PC-9 (cell line): Measurements from ENCODE around the gene SNX15. TPM values are rescaled to one million over a fixed set of nuclear protein-coding genes. Genes with fewer than 3 reads are reported as not detected.

Experiments used
- BruUV-seq: library from RNA; stranded (reverse); fragments of 400-500 nt; replicated peaks from 2 replicates; lab custom pipeline; 2021; lab: Mats Ljungman, UMichigan
- CTCF ChIA-PET: fragments of 300-600 bp; sonication (Branson Sonifier 250); formaldehyde crosslinking; loops from one replicate; lab custom pipeline; 2022; ENCODE audit warnings: antibody characterized with exemption; lab: Charles Lee
- POLR2A ChIA-PET: fragments of 300-600 bp; sonication (Branson Sonifier 250); formaldehyde crosslinking; loops from one replicate; lab custom pipeline; 2022; ENCODE audit warnings: antibody characterized with exemption; ENCODE audit not compliant: unreplicated experiment; lab: Charles Lee
- DNase-seq, 2 experiments: peaks; one replicate each; pipeline versions ENCODE4 v3.0.0 to v3.0.0-alpha.2; 2015 to 2022; ENCODE audit warnings: mixed read lengths in 1 of 2
- H2AFZ ChIP-seq: fragments of 200-600 bp; sonication (generic); 2 replicates; pipeline ENCODE4 v1.8.1; 2017; ENCODE audit warnings: antibody characterized with exemption
- H3F3A ChIP-seq: fragments of 200-600 bp; sonication (generic); 2 replicates; pipeline ENCODE4 v1.8.1; 2017; ENCODE audit warnings: antibody characterized with exemption, mild to moderate bottlenecking, low read depth; ENCODE audit not compliant: insufficient read depth
- H3K27ac ChIP-seq: fragments of 200-600 bp; sonication (generic); 2 replicates; pipeline ENCODE4 v1.6.1; 2016; ENCODE audit warnings: mixed run types
- H3K27me3 ChIP-seq: fragments of 200-600 bp; sonication (generic); 2 replicates; pipeline ENCODE4 v1.6.1; 2016; ENCODE audit warnings: low read depth, mixed run types; ENCODE audit not compliant: insufficient read depth
- H3K36me3 ChIP-seq: fragments of 200-600 bp; sonication (generic); 2 replicates; pipeline ENCODE4 v1.6.1; 2016; ENCODE audit warnings: low read depth, mixed run types
- H3K4me1 ChIP-seq: fragments of 200-600 bp; sonication (generic); replicated peaks from 2 replicates; pipeline ENCODE4 v1.6.1; 2016; ENCODE audit warnings: mixed run types; ENCODE audit not compliant: insufficient read depth
- H3K4me2 ChIP-seq: fragments of 200-600 bp; sonication (generic); 2 replicates; pipeline ENCODE4 v1.6.1; 2017; ENCODE audit warnings: mixed run types
- H3K4me3 ChIP-seq: fragments of 200-600 bp; sonication (generic); 2 replicates; pipeline ENCODE4 v1.6.1; 2016; ENCODE audit warnings: mixed run types
- H3K79me2 ChIP-seq: fragments of 200-600 bp; sonication (generic); 2 replicates; pipeline ENCODE4 v1.6.1; 2017; ENCODE audit warnings: low read depth, mixed run types
- H3K9me2 ChIP-seq: fragments of 200-600 bp; sonication (generic); 2 replicates; pipeline ENCODE4 v1.8.1; 2017; ENCODE audit warnings: mild to moderate bottlenecking; ENCODE audit not compliant: insufficient read depth
- H3K9me3 ChIP-seq: fragments of 200-600 bp; sonication (generic); 2 replicates; pipeline ENCODE4 v1.8.1; 2016; ENCODE audit warnings: low read depth; ENCODE audit not compliant: insufficient read depth
- H4K20me1 ChIP-seq: fragments of 200-600 bp; sonication (generic); 2 replicates; pipeline ENCODE4 v1.8.1; 2017; ENCODE audit not compliant: insufficient read depth
- CTCF ChIP-seq: fragments of 200-600 bp; sonication (generic); conservative IDR thresholded peaks from 2 replicates; pipeline ENCODE4 v1.6.1; 2017; ENCODE audit warnings: mixed run types, antibody characterized with exemption, mild to moderate bottlenecking, moderate library complexity
- EZH2 ChIP-seq: fragments of 200-600 bp; sonication (generic); IDR thresholded peaks from 2 replicates; pipeline ENCODE4 v1.8.0; 2017; ENCODE audit warnings: antibody characterized with exemption, low read depth
- intact Hi-C: fragments of 100-400 bp; cut with micrococcal nuclease; formaldehyde crosslinking; loops from one replicate; pipeline ENCODE4 v1.10.0; 2022; ENCODE audit not compliant: unreplicated experiment
- total RNA-seq: library from RNA; stranded (reverse); gene quantifications from 2 replicates; pipeline ENCODE4 v1.2.3, GENCODE V29; 2021

Gene SNX15
- total RNA-seq, 1 experiment from 2014 or later: 38.2 TPM

- Histone ChIP-seq H3K27ac (no peak overlapping the region), H3K4me3 (no peak overlapping the region), H3K4me1 (no peaks in the 10 kb centered on the region), H4K20me1 (no peaks in the 10 kb centered on the region), H3K36me3 (no peaks in the 10 kb centered on the region), H2AFZ (no peak overlapping the region), H3K79me2 (no peaks in the 10 kb centered on the region), H3K9me2 (no peaks in the 10 kb centered on the region), H3K27me3 (no peaks in the 10 kb centered on the region), H3K9me3 (no peaks in the 10 kb centered on the region), H3F3A (no peaks in the 10 kb centered on the region), H3K4me2 (no peak overlapping the region)
- TF ChIP-seq EZH2 (no peak), CTCF (no peak)
- BruUV-seq: no TSS peak
- ChIA-PET POLR2A (no interaction called here), CTCF (interaction anchor here (0.6 kb wide), 1 partner anchor 21 kb away, joined by 5 read pairs; no protein-coding TSS in a partner anchor)
- intact Hi-C loops: no loop called here
- DNase-seq: no peak
Measured at GRCh38 chr11:65056999-65057398, 29.8 kb downstream of the SNX15 start.

GRCh38 chr11:65057526-65057925 is 30.3 kb downstream of the SNX15 start:
- H2AFZ ChIP-seq: no peak overlapping the region
- no peak for TF ChIP-seq EZH2
- TF ChIP-seq CTCF: no peak
- POLR2A ChIA-PET: no interaction called here
- H3K27ac ChIP-seq: no peak overlapping the region
- H3K79me2 ChIP-seq: no peaks in the 10 kb centered on the region
- CTCF ChIA-PET: no interaction called here
- no peaks in the 10 kb centered on the region for H3K9me2 ChIP-seq
- H3F3A ChIP-seq: no peaks in the 10 kb centered on the region
- H3K27me3 ChIP-seq: no peaks in the 10 kb centered on the region
- H4K20me1 ChIP-seq: no peaks in the 10 kb centered on the region
- H3K36me3 ChIP-seq: no peaks in the 10 kb centered on the region
- intact Hi-C loops: no loop called here
- no peak for DNase-seq
- no TSS peak for BruUV-seq
- H3K4me1 ChIP-seq: no peaks in the 10 kb centered on the region
- H3K4me3 ChIP-seq: no peak overlapping the region
- H3K9me3 ChIP-seq: no peaks in the 10 kb centered on the region
- no peak overlapping the region for H3K4me2 ChIP-seq

- Histone ChIP-seq H3K9me3 (no peaks in the 10 kb centered on the region), H3K4me1 (no peaks in the 10 kb centered on the region), H3F3A (no peaks in the 10 kb centered on the region), H3K36me3 (no peaks in the 10 kb centered on the region), H3K27ac (no peak overlapping the region), H3K9me2 (no peaks in the 10 kb centered on the region), H3K4me3 (no peak overlapping the region), H2AFZ (no peak overlapping the region), H3K4me2 (no peak overlapping the region), H4K20me1 (no peaks in the 10 kb centered on the region), H3K27me3 (no peaks in the 10 kb centered on the region), H3K79me2 (no peaks in the 10 kb centered on the region)
- intact Hi-C loops: no loop called here
- no peak for DNase-seq
- no peak for TF ChIP-seq CTCF
- TF ChIP-seq EZH2: no peak
- CTCF ChIA-PET: no interaction called here
- POLR2A ChIA-PET: no interaction called here
- no TSS peak for BruUV-seq
Measured at GRCh38 chr11:65058012-65058411, 30.8 kb downstream of the SNX15 start.
